Measurements from ENCODE around the gene PLAAT1. TPM values are rescaled to one million over a fixed set of nuclear protein-coding genes. Genes with fewer than 3 reads are reported as not detected.

PLAAT1 gene
- total RNA-seq, 1 donor: 0.90 TPM

DNA sequence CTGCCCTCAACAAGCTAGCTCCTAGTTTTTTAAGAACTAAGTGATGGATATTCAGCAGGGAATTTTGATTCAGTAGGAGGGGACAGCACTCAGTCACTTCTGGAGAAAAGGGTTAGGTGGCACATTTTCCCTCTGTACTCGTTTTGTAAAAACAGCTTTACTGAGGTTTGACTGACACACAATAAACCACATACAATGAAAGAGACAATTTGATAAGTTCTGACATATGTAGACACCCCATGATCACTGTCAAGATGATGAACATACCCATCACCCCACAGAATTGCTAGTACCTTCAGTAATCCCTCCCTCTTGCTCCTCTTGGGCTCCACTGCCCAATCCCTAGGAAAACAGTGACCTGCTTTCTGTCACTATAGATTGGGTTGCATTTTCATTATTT is 29.0 kb upstream of the PLAAT1 start:
- TF ChIP-seq, protein P1, sequence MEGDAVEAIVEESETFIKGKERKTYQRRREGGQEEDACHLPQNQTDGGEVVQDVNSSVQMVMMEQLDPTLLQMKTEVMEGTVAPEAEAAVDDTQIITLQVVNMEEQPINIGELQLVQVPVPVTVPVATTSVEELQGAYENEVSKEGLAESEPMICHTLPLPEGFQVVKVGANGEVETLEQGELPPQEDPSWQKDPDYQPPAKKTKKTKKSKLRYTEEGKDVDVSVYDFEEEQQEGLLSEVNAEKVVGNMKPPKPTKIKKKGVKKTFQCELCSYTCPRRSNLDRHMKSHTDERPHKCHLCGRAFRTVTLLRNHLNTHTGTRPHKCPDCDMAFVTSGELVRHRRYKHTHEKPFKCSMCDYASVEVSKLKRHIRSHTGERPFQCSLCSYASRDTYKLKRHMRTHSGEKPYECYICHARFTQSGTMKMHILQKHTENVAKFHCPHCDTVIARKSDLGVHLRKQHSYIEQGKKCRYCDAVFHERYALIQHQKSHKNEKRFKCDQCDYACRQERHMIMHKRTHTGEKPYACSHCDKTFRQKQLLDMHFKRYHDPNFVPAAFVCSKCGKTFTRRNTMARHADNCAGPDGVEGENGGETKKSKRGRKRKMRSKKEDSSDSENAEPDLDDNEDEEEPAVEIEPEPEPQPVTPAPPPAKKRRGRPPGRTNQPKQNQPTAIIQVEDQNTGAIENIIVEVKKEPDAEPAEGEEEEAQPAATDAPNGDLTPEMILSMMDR (IDR thresholded peaks at IDR 0.05; ENCODE audit: insufficient read depth, low read length): no peak
- no peak for DNase-seq (ENCODE audit: low read depth)
- no peak overlapping the region for H3K4me3 ChIP-seq (ENCODE audit: low read depth, low read length)

DNA sequence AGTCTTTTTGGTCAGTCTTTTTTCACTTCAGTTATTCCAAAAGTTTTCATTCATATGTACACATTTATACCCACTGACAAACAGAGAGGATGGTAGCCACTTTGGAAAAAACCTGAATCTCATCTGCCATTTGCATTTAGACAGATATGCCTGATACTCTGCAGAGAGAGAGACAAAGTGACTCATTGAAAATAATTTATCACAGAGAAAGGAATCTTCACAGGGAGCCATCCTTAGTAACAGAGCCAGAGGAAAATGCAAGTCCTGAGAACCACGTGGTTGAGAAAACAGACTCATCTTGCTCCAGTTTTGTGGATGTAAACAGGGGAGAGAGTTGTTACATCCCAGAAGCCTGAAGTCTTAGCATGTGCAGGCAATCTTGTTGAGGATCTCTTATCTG is 28.2 kb upstream of the PLAAT1 start:
- no peak for DNase-seq (ENCODE audit: low read depth)
- TF ChIP-seq, protein P1 (IDR thresholded peaks at IDR 0.05; ENCODE audit: insufficient read depth, low read length): no peak
- no peak overlapping the region for H3K4me3 ChIP-seq (ENCODE audit: low read depth, low read length)

DNA sequence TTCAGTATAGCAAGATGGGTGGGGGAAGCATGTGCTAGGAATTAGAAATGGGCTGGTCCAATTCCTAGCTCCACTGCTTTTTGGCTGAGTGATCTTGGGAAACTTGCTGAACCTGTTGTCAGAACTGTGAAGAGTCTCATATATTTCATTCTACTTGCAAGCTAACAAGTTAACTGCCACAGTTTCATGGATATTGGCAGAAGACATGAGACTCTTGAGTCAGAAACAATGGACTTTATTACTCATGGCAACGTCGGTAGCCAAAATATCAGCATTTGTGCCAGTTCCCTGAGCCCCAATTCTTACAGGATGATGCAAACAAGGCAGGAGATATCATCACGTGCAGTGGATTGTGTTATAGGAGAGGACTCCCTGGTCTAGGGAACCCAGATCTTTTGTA is 26.6 kb upstream of the PLAAT1 start:
- H3K4me3 ChIP-seq (ENCODE audit: low read depth, low read length): no peak overlapping the region
- DNase-seq (ENCODE audit: low read depth): peak; percentile 18
- TF ChIP-seq, protein P1 (IDR thresholded peaks at IDR 0.05; ENCODE audit: insufficient read depth, low read length): no peak

DNA sequence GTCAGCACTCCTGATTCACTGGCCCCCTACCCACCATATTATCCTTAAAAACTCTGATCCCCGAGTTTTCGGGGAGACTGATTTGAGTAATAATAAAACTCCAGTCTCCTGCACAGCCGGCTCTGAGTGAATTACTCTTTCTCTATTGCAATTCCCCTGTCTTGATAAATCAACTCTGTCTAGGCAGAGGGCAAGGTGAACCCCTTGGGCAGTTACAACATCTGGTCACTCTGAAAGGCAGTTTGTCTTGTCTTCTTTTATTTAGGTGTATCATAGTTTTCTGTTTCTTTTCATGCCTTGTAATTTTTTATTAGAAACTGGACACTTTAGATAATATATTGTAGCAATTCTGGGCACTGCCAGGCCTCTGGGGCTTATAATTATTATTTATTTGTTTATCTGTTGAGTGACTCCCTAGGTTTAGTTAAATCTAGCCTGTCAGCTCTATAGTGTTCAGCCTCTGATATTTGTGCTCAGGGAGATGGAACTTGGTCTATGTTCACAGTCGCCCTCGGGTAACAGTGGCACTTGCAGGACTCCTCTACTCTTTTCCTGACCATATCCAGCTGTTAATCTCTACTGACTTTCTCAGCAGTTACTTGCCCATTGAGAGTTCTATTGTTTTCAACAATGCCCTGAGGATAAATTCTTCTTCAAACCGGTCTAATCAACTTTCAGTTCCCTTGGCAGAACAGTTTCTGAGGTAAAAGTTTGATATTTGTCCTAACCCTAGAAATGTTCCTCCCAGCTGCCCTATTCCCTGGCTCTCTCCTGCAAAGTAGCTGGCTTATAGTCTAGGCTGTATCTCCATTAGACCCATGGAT is 15.5 kb upstream of the PLAAT1 start:
- H3K4me3 ChIP-seq (ENCODE audit: low read depth, low read length): no peak overlapping the region
- TF ChIP-seq, protein P1 (IDR thresholded peaks at IDR 0.05; ENCODE audit: insufficient read depth, low read length): no peak
- DNase-seq (ENCODE audit: low read depth): no peak

DNA sequence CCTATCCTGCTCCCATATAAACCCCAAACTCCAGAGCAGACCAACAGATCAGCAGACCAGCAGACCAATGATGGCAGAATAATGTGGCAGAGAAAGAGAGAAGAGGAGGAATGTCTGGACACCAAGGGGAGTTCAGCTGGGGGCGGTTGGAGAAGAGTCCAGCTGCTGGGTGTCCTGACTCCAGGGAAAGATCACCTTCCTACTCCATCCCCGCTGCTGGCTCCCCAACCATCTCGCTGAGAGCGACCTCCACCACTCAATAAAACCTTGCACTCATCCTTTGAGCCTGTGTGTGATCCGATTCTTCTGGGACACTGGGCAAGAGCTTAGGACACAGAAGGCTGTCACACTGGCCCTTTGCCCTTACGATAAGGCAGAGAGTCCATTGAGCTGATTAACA is 12.8 kb upstream of the PLAAT1 start:
- DNase-seq (ENCODE audit: low read depth): no peak
- no peak overlapping the region for H3K4me3 ChIP-seq (ENCODE audit: low read depth, low read length)
- TF ChIP-seq, protein P1 (IDR thresholded peaks at IDR 0.05; ENCODE audit: insufficient read depth, low read length): no peak

DNA sequence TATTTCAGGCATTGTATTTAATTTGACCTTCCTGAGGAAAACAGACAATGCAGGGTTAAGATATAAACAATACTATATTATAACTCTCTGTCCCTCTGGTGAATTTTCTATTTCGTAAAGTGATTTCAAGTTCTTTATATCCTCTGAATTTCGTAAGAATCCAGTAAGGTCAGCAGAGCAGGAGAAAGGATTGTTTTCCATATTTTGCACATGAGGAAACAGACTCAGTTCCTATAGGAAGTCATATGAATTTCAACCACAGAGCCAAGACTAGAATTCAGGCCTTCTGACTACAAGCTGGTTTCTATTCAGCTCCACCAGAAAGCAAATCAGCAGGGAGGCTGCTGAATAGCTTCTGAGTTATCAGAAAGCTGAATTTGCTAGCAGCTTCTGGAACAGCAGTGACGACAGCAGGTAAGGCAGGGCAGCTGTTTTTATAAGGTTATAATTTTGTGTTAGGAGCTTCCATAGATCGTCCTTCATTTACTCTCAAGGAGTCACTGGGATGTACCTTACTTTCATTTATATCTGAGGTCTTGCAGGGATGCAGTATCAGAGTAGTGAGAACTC is 11.1 kb upstream of the PLAAT1 start:
- TF ChIP-seq, protein P1 (IDR thresholded peaks at IDR 0.05; ENCODE audit: insufficient read depth, low read length): no peak
- H3K4me3 ChIP-seq (ENCODE audit: low read depth, low read length): no peak overlapping the region
- no peak for DNase-seq (ENCODE audit: low read depth)
